GM12891 (cell line): ENCODE data around the gene ITIH2.

Experiments used
- POLR2A ChIP-seq: IDR thresholded peaks from 2 replicates; pipeline ENCODE4 v1.6.1; 2011; ENCODE audit warnings: low read depth, low read length, control low read depth
- POLR2AphosphoS5 ChIP-seq: IDR thresholded peaks from 2 replicates; pipeline ENCODE4 v1.6.1; 2011; ENCODE audit warnings: low read depth, low read length, control low read depth
- TAF1 ChIP-seq: IDR thresholded peaks from 2 replicates; pipeline ENCODE4 v1.6.1; 2011; ENCODE audit warnings: low read depth, low read length, control low read depth

- no peak for TF ChIP-seq POLR2A
- no peak for TF ChIP-seq TAF1
- no peak for TF ChIP-seq POLR2AphosphoS5
These were observed 47.1 kb downstream of the ITIH2 start for GRCh38 chr10:7750222-7750621.
